IPS-NIHi11 (cell line): ENCODE results near the gene MAJIN.

Experiments
- DNase-seq: peaks from one replicate; pipeline ENCODE4 v3.0.0; 2012; ENCODE audit warnings: mixed read lengths, low spot score

Gene MAJIN

DNA sequence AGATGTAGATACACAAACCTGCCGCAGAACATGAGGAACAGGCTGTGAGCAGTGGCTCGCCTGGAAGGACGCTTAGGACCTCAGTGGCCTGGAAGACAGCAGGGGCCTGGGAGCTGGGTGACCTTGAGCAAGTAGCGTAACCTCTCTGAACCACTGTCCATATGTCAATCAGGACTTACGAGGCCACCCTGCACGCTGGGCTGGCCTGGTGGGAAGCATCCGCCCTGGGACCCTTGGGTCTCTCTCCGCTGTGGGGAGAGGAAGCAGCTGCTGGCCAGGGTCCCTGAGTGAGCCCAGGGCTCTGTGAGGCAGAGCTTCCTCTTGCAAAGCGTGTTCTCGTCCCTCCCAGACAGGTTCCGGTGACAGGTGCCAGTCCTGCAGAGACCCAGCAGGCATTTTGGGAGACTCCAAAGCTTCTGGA, 79.5 kb downstream of the MAJIN start:
- DNase-seq, result no peak

DNA sequence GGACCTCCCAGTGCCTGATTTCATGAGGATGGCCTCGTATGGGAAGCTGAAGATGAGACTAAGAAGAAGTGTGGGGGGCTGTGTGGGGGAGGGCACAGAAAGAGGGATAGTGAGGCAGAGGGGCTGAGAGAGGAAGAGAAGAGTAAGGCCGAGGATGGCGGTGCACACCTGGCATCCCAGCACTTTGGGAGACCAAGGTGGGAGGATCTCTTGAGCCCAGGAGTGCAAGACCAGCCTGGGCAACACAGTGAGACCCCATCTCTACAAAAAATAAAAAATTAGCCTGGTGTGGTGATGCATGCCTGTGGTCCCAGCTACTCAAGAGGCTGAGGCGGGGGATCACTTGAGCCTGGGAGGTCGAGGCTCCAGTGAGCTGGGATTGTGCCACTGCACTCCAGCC, 80.0 kb downstream of the MAJIN start:
- no peak for DNase-seq

DNA sequence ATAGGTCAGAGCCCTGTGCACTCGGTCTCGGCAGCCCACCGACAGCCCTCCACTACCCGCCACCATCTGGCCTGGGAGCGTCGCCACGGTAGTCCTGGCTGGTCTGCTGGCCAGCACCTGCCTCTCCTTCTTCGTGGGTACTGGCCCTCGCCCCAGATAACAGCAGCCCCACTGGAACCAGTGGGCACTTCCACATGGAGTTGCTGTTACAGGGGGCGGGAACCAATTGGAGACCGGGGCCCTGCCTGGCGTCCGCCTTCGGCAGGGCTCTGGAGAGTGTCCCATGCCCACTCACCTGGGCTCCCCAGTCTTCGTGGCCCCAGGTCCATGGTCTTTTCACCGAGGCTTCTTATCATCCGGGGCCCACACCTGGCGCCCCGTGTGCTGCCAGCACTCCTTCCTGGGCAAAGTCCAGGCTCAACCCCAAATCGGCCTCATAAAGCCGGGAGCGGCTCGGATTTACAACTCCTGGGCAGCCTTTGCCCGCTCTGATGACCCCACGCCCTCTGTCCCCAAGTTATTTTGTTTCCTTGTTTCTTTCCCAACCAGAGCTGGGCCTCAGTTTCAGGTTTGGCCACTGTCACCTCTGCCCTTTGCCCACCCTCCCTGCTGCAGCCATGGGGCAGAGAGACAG, 80.6 kb downstream of the MAJIN start:
- no peak for DNase-seq

DNA sequence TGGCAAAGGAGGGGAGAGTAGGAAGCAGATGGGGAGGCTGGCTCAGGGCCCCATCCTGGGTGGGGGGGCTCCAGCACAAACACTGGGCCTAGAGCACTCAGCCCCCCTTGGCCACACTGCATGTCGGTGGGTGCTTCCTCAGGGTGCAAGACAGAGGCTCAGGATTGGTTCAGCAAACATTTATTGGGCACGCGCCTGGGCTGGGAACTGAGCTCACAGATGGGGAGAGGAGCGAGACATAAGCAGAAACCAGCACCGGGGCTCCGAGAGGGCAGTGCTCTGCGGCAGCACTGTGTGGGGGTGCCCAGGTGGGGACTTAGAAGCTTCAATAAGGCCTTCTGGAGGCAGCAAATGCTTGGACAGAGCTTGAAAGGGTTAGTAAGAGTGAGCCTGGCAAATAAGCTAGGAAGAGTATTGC, 81.4 kb downstream of the MAJIN start:
- DNase-seq, result no peak

DNA sequence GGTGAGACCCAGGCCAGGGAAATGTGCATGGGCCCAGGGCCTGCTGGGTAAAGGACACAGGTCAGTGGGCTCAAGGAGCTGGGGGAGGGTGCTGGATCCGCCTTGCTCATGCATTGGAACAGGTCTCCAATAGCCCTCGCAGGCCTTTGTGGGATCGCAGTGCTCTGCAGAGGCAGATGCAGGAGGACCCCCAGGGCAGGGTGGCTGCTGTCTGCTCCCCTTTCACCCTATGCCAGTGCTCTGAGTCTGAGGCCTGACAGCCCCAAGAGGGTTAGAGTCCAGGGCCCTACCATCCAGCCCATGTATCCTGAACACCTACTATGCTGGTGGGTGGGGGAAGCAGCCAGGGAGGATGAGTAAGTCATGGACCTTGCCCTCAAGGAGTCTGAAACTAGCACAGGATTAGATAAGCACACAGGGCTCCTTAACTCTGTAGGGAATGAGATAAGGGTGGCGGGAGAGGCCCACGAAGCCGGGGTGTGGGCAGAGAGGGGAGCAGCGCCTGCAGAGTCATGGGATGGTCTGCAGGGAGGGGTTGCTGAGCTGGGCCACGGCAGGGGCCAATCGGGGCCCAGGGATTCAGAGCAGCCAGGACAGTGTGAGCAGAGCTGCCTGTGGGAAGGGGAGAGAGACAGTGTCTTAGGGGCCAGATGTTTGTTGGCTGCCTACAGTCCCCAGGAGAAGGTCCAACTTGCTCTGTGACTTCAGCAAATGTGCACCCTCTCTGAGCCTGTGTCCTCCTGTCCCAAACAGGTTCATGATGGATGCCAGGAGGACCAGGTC, 83.0 kb downstream of the MAJIN start:
- DNase-seq, result no peak

DNA sequence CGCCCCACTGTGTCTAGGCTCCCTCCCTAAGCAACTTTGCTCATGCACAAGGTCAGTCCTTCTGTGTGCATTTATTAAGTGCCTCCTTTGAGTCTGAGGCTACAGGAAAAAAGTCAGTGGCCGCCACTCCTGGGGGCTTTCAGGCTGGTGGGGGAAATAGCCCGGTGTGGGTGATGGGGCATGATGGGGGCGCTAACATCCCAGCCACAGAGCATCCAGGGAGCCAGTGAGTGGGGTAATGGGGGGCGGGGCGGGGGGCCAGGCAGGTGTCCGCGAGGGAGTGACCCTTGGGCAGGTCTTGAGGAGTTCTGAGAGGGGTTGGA, 83.5 kb downstream of the MAJIN start:
- DNase-seq, result no peak
